GM06990 (cell line): Measurements from ENCODE around the gene DCDC2.
"Not testable (repeated sequence)": the region's sequence is repeated elsewhere in the genome, so short reads cannot be mapped to it uniquely, and the experiment has no call there.

ENCODE experiments used
- DNase-seq: peaks from one replicate; pipeline ENCODE4 v3.0.0-alpha.2; 2011; ENCODE audit not compliant: insufficient read length; ENCODE audit errors: extremely low read depth
- H3K27me3 ChIP-seq: replicated peaks from 2 replicates; pipeline ENCODE4 v1.6.0; 2011; ENCODE audit warnings: low read length; ENCODE audit not compliant: control insufficient read depth, insufficient read depth
- H3K36me3 ChIP-seq: 2 replicates; pipeline ENCODE4 v1.5.1; 2011; ENCODE audit warnings: low read length; ENCODE audit not compliant: control insufficient read depth, insufficient read depth
- H3K4me3 ChIP-seq: replicated peaks from 2 replicates; pipeline ENCODE4 v1.5.1; 2011; ENCODE audit warnings: low read depth, mild to moderate bottlenecking, control low read depth, low read length
- TF ChIP-seq, protein P1 (sequence below): IDR thresholded peaks from 2 replicates; pipeline ENCODE4 v1.5.1; 2011; ENCODE audit warnings: low read length, control low read depth, mild to moderate bottlenecking, inconsistent platforms; ENCODE audit not compliant: insufficient read depth, poor library complexity, severe bottlenecking

Gene DCDC2

DNA sequence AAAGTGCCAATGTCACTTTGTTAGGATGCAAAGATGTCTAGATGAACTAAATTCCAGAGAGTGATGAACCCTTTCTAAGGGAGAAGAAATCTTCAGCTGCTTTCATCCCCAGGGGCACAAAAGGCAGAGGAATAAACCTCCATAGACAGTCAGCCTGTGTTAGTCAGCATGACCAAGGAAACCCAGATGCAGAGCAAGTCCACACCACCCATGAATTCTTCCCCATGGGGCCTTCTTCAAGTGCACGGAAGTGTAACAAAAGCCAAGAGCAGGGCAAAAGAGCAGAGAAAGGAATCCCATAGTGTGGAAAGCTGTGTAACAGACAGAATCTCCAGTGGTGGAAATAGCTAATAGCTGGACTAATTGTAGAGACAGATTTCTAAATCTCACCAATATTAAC lies 50.0 kb downstream of the DCDC2 start:
- Histone ChIP-seq H3K4me3 (no peak overlapping the region), H3K36me3 (no peaks in the 10 kb centered on the region), H3K27me3 (no peaks in the 10 kb centered on the region)
- TF ChIP-seq, protein P1, sequence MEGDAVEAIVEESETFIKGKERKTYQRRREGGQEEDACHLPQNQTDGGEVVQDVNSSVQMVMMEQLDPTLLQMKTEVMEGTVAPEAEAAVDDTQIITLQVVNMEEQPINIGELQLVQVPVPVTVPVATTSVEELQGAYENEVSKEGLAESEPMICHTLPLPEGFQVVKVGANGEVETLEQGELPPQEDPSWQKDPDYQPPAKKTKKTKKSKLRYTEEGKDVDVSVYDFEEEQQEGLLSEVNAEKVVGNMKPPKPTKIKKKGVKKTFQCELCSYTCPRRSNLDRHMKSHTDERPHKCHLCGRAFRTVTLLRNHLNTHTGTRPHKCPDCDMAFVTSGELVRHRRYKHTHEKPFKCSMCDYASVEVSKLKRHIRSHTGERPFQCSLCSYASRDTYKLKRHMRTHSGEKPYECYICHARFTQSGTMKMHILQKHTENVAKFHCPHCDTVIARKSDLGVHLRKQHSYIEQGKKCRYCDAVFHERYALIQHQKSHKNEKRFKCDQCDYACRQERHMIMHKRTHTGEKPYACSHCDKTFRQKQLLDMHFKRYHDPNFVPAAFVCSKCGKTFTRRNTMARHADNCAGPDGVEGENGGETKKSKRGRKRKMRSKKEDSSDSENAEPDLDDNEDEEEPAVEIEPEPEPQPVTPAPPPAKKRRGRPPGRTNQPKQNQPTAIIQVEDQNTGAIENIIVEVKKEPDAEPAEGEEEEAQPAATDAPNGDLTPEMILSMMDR = no peak
- no peak for DNase-seq

DNA sequence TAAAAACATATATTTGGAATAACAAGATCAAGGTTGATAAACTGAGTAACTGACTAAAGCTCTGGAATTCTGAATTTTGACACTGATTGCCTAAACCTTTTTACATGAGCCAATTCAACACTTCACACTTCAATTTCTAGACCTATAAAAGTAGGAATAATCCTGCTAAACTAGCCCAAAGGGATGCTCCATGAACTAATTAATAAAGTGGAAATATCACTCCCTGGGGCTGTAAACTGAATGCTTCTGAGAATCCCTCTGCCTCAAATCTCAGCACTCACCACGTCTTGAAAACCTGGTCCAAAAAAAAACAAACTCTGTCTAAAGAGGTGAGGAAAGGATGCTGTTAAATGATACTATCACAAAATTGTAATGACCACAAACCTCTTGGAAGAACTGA lies 50.9 kb downstream of the DCDC2 start:
- TF ChIP-seq, protein P1 = no peak

DNA sequence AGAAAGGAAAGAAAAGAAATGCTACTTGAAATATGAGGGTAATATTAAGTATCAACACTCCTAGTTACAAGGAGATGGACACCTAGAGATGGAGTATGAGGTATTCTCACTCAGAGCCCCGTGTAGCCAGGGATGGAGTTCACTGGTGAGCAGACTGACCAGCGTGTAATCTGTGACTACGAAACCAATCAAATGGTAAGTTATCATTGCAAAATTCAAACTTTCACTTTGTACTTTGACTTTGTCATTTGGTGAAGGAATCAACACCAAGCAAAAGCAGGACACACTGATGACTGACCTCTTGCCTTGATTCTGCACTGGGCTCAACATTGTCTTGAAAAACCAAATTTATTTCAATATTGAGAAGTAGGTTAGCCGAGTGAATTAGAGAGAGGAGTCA lies 51.8 kb downstream of the DCDC2 start:
- no peak for DNase-seq

More for the DNA sequence above, 50.9 kb downstream of the DCDC2 start:
- H3K4me3 ChIP-seq = no peak overlapping the region
- DNase-seq = no peak
- no peaks in the 10 kb centered on the region for H3K36me3 ChIP-seq
- H3K27me3 ChIP-seq = no peaks in the 10 kb centered on the region

DNA sequence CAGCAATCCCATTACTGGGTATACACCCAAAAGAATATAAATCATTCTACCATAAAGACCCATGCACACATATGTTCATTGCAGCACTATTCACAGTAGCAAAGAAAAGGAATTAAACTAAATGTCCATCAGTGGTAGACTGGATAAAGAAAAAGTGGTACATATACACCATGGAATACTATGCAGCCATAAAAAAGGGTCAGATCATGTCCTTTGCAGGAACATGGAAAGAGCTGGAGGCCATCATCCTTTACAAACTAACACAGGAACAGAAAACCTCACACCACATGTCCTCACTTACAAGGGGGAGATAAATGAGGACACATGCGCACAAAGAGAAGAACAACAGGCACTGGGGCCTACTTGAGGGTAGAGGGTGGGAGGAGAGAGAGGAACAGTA lies 60.9 kb downstream of the DCDC2 start:
- no peaks in the 10 kb centered on the region for H3K36me3 ChIP-seq
- H3K4me3 ChIP-seq = no peak overlapping the region
- H3K27me3 ChIP-seq = no peaks in the 10 kb centered on the region
- no peak for DNase-seq
- TF ChIP-seq, protein P1 = no peak

More for the DNA sequence above, 51.8 kb downstream of the DCDC2 start:
- TF ChIP-seq, protein P1 = no peak
- no peaks in the 10 kb centered on the region for H3K27me3 ChIP-seq
- H3K4me3 ChIP-seq = no peak overlapping the region
- no peaks in the 10 kb centered on the region for H3K36me3 ChIP-seq

DNA sequence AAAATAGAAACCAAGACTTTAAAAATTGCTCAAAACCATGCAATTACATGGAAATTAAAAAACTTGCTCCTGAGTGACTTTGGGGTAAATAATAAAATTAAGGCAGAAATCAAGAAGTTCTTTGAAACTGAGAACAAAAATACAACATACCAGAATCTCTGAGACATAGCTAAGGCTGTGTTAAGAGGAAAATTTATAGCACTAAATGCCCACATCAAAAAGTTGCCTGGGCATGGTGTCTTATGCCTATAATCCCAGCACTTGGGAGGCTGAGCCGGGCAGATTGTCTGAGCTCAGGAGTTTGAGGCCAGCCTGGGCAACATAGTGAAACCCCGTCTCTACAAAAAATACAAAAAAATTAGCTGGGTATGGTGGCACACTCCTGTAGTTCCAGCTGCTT lies 64.0 kb downstream of the DCDC2 start:
- not testable (repeated sequence) for H3K36me3 ChIP-seq, DNase-seq, H3K4me3 ChIP-seq, H3K27me3 ChIP-seq

DNA sequence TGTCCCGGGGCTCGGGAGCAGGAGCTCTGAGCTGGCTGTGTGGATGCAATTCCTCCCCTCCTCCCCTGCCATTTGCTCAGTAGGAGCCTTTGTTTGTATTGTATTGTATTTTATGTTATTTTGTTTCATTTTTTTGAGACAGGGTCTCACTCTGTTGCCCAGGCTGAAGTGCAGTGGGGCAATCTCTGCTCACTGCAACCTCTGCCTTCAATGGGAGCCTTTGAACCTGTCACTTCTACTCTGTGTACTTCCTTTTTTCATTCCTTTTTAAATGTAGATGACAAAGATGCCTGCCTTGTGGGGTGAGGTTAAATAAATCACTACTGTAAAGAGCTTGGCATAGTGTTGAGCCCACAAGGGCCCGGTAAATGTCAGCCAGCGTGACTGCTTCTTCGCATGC lies 70.6 kb downstream of the DCDC2 start:
- Histone ChIP-seq H3K36me3 (no peaks in the 10 kb centered on the region), H3K27me3 (no peaks in the 10 kb centered on the region), H3K4me3 (no peak overlapping the region)
- TF ChIP-seq, protein P1 = no peak
- DNase-seq = no peak
